Activated naive CD8-positive, alpha-beta T cell treated with anti-CD3 and anti-CD28 coated beads, Interleukin-2, amount 50 U/mL, for 16 hours (primary cell): ENCODE measurements around the gene TEX48.
A peak's percentile ranks its signal among the peaks of the same experiment; 100 is the strongest.

Experiments
- DNase-seq: peaks from one replicate; pipeline ENCODE4 v3.0.0-alpha.2; 2020; ENCODE audit warnings: low read depth, low spot score

The TEX48 gene, protein sequence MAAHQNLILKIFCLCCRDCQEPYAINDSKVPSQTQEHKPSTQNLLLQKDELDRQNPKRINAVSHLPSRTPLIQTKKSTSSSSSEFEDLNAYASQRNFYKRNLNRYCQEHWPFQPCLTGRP

DNA sequence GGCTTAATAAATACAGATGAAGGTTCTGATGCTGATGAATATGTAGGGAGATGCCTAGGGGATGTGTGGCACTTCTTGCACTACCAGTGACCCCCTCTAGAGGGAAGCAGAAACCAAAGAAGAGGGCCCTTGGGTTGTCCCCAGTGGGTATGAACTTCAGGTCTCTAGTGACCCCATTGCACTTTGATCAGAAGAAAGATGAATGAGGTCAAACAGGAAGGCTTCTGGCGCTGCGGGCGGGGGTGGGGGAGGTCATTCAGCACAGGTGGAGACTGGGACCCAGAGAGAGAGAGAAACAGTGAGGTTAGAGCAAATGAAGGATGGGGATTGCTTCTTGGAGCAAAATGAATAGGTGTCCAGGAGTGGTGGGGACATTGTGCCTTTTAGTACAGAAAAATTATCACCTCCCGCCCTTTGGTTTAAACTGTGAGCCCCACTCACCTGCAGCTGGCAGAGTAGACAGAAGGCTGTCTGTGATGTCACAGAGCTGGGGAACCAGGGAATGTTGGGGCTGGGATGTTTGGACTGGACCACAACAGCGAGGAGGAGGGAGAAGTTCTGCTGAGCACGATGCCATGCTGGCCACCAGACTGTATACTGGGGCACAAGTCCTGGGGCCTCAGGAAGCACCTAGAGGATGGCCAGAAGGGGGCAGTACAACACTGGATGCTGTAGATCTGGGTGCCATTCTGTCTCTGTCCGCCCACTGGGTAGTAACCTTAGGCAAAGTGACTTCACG lies at the start of gene TEX48:
TSS of gene TEX48 (minus strand) at position 599 of the 739 bp plus-strand sequence. CDS start 10,469 bp downstream, outside the sequence.
- DNase-seq = peak; percentile 62

DNA sequence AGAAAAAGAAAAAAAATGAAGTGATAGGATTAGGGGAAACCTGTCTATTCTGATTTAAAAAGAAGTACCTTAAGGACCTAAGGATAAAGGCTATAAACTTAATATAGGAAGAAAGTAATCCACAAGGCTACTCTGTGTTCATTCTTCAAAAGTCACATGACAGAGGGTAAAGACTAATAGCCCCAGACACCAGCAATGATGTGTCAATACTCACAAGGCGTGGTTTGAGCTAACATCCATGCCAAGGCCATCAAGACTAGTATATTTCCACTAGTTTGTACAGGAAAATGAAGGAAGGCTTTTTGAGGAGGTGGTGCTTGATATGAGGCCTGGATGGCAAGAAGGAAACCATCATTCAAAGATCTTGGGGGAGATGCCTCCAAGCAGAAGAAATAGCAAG lies 49.7 kb upstream of the TEX48 start:
- DNase-seq = no peak

DNA sequence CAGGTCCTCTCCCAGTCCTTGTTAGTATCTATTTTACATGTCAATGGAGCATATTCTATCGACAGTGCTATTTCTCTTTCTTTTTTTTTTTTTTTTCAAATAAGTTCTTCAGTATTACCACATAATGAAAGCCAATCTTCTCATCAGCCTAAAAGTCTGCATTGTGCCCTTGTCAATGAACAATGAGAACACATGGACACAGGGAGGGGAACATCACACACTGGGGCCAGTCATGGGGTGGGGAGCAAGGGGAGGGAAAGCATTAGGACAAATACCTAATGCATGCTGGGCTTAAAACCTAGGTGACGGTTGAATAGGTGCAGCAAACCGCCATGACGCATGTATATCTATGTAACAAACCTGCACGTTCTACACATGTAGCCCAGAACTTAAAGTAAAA lies 47.7 kb upstream of the TEX48 start:
- no peak for DNase-seq

DNA sequence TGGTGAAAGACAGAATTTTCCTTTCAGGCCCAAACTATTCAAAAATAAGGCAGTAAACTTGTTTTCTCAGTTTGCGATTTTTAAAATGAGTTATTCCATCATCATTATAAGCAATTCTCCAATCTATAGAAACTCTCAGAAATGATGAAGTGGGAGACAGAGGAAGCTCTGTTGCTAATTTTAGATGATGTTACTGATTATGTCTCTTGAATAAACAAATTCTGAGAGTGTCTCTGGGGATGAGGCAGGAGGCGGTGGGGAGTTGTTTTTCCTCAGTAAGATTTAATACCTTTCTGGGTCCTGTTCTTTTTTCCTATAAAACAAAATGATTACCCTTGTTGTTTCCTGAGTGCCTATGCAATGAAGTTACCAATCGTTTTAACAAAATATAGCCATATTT lies 43.9 kb upstream of the TEX48 start:
- no peak for DNase-seq

DNA sequence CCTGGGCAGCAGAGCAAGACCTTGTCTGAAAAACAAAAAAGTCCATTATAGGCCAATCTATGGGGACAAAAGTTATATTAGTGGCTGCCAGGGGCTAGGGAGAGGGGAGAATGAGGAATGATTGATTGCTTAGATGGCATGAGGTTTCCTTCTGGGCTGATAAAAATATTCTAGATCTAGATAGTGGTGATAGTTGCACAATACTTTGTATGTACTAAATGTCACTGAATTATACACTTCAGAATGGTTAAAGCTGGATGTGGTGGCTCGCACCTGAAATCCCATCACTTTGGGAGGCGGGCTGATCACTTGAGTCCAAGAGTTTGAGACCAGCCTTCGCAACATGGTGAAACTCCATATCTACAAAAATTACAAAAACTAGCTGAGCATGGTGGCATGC lies 42.8 kb upstream of the TEX48 start:
- no peak for DNase-seq

DNA sequence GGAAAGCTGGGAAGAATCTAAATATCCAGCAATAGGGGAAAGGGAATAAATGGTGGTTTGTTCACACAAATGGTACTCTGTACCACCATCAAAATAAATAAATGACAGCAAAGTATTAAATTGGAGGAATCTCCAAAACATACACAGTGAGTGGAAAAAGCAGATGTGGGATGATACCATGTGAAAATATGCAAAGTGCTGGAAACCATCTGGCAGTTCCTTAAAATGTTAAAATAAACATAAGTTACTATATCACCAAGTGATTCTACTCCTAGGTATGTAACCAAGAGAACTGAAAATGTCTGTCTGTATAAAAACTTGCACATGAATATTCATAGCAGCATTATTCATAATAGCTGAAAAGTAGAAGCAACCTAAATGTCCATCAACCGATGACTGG lies 41.9 kb upstream of the TEX48 start:
- no peak for DNase-seq

DNA sequence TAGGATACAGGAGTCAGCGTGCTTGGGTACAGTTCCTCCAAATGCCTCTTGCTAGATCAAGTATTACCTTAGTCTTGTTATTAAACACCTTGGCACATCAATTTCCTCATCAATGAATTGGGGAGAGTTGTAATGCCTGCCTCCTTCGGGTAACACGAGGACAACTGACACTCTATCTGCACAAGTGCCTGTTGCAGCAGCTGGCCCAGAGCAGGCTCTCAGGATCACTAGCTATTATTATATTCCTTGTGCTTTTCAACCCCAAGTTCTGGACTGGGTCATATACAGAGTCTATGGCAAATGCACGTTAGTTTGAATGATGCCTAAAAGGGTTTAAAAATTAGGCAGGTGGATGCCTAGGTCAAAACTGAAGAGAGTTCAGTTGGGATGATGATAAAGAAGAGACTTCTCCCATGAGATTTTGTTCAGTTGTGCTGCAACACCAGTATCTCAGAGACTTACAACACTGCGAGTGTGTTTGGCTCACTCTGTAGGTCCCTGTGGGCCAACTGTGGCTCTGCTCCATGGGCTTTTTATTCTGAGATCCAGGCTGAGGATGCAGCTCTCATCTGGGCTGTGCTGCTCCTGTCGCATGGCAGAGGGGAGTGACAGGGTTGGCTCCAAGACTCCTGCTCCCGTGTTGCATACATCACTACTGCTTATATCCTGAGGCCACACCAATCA lies 41.1 kb upstream of the TEX48 start:
- no peak for DNase-seq

DNA sequence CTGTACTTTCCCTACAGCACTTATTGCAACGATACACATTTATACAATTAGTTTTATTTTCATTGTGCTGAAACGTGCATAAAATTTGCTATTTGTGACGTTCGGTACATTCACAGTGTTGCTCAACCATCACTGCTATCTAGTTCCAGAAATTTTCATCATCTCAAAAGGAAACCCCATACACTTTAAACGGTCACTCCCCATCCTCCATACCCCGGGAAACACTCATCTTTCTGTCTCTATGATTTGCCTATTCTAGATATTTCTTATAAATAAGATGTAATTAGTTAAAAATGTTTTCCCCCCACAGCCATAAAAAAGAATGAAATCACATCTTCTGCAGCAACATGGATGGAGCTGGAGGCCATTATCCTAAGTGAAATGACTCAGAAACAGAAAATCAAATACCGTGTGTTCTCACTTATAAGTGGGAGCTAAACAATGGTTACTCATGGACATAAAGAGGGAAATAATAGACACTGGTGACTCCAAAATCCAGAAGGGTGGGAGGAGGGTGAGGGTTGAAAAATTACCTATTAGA lies 40.2 kb upstream of the TEX48 start:
- DNase-seq = no peak

DNA sequence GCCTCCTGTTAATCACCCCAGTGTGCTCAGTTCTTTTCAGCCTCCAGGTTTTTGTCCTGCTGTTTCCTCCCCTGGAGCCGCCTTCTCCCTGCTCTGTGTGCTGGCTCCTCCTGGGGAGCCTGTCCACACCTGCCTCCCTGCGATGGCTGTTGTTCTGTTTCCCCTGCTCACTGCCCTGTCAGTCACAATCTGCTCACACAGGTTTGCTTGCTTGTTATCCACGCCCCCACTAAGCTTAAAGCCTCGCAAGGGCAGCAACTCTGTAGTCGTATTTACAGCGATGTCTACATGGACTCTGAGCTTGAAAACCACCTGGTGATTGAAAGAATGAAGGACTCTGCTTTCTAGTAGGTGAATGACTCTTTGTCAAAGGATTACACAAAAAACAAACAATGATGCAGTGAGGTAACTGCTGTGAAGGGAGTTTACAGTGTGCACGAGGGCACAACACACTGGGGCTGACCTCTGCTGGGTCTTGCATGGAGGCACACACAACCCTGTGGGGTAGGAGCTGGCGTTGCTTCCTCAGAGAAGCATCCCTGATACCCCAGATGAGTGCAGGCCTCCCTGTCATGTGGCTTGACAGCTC lies 39.6 kb upstream of the TEX48 start:
- no peak for DNase-seq

DNA sequence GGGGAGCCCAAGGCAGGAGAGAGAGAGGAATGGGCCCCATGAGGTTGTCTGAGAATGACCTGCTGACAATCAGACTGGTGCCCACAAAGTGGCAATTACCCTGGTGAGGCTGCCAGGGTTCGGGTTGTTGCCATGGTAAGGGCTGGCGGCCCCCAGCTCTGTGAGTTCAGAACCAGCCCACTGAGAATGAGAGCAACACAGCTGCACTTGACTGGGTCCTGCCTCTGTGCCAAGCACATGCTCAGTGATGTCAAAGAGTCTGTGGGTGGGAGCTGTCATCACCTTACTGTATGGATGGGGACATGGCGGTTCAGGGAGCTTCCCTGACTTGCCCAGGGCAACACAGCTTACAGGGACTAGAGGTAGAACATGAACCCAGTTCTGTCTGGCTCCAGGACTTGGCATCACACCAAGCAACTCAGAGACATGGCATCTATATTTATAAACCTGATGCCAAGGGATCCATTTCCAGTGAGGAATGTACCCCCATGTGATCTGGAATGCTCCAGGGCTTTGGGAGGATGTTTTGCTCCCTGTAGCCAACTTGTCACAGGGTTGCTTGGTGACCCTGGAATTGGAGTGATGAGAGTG lies 38.2 kb upstream of the TEX48 start:
- DNase-seq = no peak

DNA sequence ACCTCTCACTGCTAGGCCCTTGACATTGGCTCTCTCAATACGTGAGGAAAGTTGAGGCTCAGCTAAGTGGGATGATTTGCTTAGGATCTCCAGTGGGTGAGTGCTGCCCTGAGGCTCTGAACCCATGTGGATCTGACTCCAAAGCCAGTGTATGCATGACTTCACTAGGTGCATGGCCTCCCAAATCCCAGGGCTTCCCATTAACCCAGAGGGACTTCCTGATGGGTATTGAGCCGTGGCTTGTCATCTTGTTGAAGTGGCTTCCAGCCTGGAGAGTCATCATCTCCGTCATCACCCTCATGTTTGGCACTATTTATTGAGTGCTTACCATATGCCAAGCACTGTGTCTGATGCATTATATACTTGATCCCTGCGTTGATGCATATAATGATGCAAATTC lies 37.3 kb upstream of the TEX48 start:
- DNase-seq = no peak

DNA sequence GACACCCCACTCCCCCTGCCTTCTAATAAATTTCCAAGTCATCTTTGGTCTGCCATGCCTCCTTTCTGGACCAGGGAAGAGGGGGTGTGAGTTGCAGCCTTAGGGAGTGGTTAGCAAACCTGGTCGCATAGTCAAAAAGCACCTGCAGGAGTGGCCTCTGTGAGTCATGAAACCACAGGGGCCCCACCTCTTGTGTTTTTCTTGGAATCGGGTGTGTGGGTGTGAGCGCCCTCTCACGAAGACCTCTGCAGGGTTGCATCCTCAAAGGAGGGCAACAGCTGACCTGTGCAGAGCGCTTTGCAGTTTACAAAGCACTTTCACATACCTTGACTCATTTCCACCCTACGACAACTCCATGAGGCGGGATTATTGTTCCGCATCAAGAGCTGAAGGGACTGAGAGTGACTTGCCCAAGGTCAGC lies 36.8 kb upstream of the TEX48 start:
- peak; percentile 84 for DNase-seq

DNA sequence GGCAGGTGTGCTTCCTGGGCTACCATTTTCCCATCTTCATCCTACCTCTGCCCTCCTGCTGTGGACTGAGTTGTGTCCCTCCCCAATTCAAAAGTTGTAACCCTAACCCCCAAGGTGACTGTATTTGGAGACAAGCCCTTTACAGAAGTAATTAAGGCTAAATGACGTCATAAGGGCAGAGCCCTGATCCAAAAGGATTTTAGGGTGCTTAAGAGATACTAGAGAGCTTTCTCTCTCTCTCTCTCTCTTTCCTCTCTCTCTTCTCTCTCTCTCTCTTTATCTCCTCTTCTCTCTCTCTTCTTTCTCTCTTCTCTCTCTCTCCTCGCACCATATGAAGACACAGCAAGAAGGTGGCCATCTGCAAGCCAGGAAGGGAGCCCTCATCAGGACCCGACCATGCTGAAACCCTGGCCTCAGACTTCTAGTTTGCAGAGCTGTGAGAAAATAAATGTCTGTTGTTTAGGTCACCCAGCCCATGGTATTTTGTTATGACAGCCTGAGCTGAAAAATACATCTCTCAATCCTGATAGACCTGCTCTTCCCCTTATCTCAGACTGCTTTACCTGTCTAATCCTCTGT lies 36.0 kb upstream of the TEX48 start:
- no peak for DNase-seq

DNA sequence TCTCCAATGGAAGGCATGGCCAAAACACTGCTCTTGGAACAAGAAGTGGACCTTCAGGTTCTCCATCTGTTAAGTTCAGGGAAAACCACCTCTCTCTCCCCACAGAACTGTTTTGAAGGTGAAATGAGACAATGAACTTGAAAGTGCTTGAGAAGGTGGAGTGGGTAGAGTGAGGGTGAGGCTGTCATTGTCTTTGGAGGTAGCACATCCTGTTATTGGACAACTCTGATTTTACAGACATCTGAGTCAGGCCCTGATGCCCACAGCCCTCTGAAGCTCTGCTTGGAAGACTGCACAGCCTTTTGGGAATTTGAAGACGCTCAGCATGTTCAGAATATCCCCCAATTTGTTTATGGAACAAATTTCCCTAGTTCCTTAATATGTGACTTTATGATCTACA lies 27.6 kb upstream of the TEX48 start:
- no peak for DNase-seq

DNA sequence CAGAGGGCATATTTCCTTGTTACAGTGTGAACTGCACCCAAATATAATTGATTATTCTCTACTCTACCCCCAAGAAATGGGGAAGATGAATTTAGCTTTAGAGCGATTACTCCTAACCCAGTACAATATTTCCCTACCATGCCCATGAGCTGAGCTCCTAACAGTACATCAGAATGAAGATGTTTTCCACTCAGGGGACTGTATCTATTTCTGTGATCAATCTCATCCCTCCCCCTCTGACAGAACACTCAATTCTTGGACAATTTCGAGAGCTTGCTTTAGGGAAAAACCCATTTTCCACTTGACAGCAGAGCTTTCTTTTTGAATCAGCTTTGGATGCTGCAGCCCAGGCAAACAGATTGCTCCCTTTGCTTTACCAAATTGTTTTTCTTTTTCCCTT lies 24.7 kb upstream of the TEX48 start:
- no peak for DNase-seq

DNA sequence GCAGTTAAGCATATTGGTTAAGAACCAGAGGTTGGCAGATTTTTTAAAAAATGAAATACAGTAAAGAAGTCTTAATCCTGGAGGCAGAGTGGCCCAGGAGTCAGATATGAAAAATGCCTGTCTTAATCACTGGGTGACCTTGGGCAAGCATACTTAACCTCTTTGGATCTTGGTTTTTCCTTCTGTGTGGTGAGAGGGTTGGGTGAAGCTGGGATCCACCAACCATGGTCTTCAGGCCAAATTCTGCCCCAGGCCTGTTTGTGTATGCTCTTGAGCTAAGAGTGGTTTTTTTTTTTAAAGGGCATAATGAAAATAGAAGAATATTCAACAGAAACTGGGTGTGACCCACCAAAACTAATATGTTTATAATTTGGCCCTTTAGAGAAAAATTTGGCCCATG lies 20.0 kb upstream of the TEX48 start:
- no peak for DNase-seq

DNA sequence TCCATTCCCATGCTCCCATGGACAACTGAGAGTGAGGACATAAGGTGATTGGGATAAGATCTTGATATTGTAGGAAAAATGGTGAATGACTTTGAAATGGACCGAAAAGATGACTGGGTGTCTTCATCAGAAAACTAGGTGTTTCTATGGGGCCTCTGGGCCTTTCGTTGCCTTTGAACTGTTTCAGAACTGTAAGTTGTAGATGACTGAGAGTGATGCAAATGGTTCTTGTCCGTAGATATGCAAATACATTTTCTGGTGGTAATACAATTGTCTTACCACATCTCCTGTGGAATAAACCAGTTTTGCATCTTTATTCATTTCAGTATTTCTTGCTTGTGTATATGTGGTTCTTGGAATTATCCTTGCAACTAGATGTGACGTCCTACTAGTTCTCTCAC lies 16.0 kb upstream of the TEX48 start:
- DNase-seq = no peak

DNA sequence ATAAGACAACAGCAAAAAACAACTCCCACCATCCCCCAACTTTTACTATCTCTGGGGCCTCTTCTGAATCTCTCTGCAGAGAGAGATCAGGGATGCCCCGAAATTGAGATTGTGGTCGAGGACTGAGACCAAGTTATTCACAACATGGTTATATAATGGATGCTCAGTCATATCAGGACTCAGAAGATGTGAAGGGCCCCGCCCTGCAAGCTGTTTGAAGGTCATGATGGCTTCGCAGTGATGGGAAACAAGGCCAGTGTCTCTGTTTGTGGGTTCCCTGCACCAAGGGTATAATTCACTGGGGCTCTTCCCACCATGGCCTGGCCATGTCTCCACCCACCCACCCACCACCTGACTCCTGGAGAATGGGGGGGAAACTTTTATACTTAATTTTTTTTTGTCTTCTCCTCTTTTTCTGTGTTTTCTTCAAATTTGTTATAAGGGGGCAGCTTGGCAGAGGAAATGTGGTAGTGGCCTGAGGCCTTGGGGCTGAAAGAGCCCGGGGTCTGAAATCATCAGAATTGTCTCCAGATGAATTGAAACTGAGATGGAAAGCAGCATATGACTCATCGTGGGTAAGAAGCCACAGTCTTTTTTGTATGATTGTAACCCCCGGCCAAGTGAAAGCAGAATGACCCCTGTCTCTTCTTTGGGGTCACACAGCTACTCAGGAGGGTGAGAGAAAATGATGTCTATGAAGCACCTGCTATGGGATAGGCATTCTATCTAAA lies 15.0 kb upstream of the TEX48 start:
- no peak for DNase-seq

DNA sequence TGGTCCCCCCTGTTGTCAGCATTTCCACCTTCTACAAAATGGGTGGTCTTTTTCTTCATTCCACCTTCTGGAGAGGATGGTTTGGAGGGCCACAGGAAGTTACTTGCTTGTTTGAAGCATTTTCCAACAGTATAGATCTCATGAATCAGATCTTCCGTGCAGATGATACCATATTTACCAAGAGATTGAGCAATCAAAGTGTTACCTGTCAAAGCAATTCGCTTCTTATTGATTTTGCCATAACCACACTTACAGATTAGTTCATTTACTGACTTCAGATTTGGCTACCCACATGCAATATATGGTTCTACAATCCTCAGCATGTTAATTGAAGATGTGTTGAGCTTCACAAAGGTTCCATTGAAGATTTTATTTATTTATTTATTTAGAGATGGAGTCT lies 14.0 kb upstream of the TEX48 start:
- DNase-seq = no peak

DNA sequence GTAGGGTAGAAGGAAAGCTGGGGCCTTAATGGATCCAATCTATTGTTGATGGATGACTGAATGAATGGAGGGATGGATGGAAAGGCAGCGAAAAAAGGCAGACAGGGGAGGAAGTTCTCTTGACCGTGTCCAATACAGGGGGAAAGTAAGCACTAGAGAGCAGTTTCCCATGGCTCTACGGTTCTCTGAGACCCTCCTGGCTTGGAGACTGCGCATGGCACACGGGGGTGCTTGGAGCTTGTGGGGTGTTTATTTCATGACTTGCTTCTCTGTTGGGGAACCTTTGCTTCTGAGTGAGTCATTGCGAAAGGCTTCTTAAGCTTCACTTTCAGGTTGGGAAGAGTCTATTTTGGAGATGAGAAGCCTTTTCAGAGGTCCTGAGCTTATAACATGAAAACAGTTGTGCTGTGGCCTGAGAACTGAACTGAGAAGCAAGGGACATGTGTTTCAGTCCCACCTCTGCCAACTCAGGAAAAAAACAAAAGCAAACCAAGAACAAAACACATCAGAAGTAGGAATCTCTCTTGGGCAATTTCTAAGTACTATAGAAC lies 12.8 kb upstream of the TEX48 start:
- no peak for DNase-seq

DNA sequence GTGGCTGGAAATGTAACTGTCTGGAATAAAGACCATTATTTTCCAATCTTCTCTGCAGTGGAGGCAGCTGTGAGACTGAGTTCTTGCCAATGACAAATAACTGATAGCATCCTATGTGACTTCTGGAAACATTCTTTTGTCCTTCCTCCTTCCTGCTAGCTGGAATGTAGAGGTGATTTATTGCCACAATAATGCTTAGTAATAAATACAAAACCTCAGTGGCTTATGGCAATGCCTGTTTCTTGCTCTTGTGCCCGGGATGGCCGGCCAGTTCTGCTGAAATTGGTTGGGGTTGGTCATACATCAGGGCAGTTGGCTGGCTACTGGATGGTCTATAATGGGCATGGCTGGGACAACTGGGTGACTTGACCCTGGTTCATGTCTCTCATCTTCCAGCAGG lies 12.2 kb upstream of the TEX48 start:
- DNase-seq = no peak
